ENCODE data around the gene ROPN1B.
"Not testable (repeated sequence)": the region's sequence is repeated elsewhere in the genome, so short reads cannot be mapped to it uniquely, and the experiment has no call there.

ROPN1B gene

DNA sequence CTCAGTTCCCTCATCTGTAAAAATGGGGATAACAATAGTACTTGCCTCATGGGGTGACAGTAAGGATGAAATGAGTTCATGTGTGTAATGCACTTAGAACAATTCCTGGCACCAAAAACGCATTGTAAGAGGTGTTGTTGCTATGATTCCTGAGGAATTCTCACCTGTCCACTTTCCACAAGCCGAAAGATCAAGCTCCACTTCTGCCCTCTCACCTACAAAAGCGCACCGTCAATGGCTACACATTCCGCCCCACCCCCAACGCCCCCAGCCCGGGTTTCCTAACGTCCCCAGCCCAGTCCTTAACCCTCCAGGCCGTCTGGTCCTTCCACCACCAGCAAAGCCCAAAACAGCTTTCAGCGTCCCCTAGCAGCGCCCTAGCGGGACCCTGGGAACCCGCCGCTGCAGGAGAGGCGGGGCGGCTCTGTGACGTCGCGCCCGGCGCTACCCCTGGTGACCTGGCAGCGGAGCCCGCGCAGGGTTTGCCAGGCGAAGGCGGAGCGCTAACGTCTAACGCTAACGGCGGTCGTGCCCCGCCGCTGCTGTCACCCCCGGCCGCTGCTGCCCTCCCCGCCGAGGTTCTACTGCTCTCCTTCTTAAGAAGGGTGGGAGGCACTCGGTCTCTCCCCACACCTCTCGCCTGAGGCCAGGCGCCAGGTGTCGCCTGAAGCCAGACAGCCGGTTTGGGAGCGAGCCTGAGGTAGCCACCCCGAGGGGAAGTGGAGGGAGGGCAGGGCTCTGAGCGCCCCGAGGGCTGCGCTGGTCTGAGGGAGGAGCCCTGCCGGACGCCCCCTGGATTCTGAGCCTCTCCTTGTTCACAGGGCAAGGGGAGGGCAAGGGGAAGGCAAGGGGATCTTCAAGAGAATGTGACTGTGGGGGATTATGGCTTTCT, at the start of gene ROPN1B:
Gene ROPN1B, plus strand, starts transcription at position 478 of the 892 bp plus-strand sequence. CDS start 2,877 bp downstream, outside the sequence.
- FAIRE-seq = not testable (repeated sequence)

- not testable (repeated sequence) for FAIRE-seq
Measured at GRCh38 chr3:125920191-125920590, 48.8 kb upstream of the ROPN1B start.

- FAIRE-seq = not testable (repeated sequence)
Measured at GRCh38 chr3:125920751-125921279, 48.2 kb upstream of the ROPN1B start.

DNA sequence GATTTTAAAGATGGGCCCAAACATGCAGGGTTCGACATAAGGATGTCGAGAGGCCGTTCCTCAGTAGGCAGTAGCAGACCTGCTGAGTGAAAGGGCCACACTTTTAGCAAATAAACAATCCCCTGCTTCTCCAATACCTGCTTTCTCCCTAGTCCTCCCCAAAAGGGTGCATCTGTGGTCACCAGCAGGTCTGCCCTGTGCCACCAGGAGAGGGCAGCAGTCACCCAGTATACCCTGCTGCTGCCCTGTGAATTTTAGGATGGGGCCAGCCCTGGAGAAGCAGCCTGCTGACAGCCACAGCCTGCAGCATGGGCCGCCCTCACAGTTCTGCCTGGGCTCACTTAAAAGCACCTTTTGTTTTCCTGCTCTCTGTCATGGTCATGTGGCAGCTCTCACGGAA, 47.3 kb upstream of the ROPN1B start:
- FAIRE-seq = not testable (repeated sequence)

- not testable (repeated sequence) for FAIRE-seq
Measured at GRCh38 chr3:125923324-125924115, 45.5 kb upstream of the ROPN1B start.

GRCh38 chr3:125924276-125924675, 44.7 kb upstream of the ROPN1B start:
- FAIRE-seq = not testable (repeated sequence)

DNA sequence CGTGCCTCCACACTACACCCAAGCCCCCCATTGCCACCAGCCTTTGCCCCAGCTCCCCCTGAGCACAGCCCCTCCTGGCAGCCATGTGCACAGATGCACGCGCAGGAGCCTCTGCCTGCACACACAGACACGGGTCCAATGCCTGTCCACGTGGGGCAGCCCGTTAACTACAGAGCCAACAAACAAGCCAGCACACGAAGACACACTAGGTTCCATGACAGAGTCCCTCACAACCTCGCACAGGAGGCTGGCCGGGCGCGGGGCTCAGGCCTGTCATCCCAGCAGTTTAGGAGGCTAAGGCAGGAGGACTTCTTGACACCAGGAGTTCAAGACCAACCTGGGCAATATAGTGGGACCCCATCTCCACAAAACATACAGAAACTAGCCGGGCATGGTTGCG, 43.3 kb upstream of the ROPN1B start:
- not testable (repeated sequence) for FAIRE-seq

DNA sequence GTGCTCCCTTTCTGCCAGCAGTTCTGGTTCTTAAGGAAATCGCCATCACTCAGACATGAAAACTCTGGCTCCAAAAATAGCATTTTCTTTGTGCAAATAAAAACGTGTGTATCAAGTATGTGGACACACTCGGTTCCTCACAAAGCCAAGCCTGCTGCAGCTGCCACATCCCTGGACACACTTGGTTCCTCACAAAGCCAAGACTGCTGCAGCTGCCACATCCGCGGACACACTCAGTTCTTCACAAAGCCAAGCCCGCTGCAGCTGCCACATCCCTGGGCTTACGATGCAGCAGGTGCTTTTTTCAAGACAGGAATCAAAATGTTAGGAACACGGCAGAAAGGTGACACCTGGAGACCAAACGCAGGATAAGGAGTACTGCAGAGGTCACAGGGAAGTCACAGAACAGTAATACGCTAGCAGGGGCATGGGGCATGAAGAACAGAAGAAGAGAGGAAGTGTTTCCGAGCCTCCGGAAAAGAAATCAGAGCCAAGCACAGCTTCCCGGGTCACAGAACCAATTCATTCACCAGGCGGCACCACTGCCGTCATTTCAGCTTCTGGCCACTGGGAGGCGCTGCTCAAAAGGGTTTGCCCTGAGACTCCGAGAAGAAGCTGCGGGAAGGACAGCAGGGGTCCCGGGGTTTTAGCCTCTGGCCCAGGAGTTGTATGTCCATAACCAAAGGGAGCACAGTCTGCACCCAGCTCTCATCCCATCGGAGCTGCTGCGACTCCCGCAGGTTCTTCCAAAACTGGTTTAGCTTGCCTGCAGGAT, 40.0 kb upstream of the ROPN1B start:
- FAIRE-seq = not testable (repeated sequence)

DNA sequence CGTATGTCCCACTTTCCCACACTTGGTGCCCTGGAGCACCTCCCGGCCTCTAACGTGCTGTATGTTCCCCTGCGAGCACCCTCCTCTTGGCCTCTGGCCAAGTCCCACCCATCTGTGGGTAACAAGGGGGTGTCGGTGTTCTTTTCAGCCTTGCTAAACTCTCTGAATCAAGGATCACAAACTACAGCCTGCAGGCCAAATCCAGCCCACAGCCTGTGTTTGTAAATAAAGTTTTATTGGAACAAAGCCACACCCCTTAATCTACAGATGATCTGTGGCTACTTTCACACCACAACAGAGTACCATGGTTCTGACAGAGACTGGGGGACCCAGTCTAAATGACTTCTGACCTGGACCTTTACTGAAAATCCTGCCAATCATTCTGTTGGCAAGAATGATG, 39.2 kb upstream of the ROPN1B start:
- not testable (repeated sequence) for FAIRE-seq

DNA sequence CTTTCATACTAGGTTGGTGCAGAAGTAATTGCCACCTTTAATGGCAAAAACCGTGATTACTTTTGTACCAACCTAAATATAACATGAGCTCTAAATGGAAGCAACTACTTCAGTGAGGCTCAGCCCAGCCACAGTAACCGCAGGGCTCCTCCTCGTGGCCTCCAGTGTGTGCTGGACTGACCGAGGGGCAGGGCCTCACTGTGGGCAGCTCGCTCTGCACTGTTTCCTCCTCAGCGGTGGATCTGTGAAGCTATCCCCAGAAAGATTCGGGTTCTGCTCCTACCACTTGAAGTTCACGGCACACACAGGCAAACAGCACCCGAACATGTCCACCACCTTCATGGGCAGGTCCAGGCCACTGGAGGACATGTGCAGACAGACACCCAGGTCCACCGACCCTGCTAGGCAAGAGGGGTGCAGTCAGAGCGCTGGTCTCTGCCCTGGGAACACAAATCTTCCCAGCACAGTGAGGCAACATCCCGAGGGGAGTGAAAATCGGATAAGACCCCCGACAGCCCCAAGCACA, 37.6 kb upstream of the ROPN1B start:
- FAIRE-seq = not testable (repeated sequence)

GRCh38 chr3:125933397-125934173, 35.4 kb upstream of the ROPN1B start:
- FAIRE-seq = not testable (repeated sequence)

- not testable (repeated sequence) for FAIRE-seq
Measured at GRCh38 chr3:125935252-125935874, 33.6 kb upstream of the ROPN1B start.

GRCh38 chr3:125936210-125936815, 32.7 kb upstream of the ROPN1B start:
- FAIRE-seq = not testable (repeated sequence)

DNA sequence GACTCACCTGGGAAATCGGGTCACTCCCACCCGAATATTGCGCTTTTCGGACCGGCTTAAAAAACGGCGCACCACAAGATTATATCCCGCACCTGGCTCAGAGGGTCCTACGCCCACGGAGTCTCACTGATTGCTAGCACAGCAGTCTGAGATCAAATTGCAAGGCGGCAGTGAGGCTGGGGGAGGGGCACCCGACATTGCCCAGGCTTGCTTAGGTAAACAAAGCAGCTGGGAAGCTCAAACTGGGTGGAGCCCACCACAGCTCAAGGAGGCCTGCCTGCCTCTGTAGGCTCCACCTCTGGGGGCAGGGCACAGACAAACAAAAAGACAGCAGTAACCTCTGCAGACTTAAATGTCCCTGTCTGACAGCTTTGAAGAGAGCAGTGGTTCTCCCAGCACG, 32.1 kb upstream of the ROPN1B start:
- FAIRE-seq = not testable (repeated sequence)

- FAIRE-seq = not testable (repeated sequence)
Measured at GRCh38 chr3:125947806-125948205, 21.2 kb upstream of the ROPN1B start.

DNA sequence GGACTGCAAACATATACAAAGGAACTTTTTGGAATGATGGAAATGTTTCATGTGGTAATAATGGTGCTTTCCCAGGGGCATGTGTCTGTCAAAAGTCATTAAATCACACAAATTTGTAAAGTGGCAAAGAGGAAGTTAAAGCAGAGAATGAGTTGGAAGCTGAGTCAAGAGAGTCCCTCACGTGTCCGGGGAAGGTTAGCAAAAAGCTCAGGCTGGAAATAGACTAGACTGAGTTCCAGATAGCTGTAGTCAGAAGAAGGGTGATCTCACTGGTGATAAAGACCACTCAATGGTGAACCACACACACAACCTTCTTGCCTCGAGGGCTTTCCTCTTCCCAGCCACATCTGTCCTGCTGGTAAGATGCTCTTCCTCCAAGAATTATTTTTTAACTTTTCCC, 20.1 kb upstream of the ROPN1B start:
- not testable (repeated sequence) for FAIRE-seq

- FAIRE-seq = not testable (repeated sequence)
Measured at GRCh38 chr3:125951176-125951575, 17.8 kb upstream of the ROPN1B start.

GRCh38 chr3:125957020-125957419, 12.0 kb upstream of the ROPN1B start:
- FAIRE-seq = not testable (repeated sequence)

- FAIRE-seq = no peak
Measured at GRCh38 chr3:125957674-125958510, 11.1 kb upstream of the ROPN1B start.

Data from A204.1 (cell line).